ENCODE measurements around the gene LRRC45.

DNA sequence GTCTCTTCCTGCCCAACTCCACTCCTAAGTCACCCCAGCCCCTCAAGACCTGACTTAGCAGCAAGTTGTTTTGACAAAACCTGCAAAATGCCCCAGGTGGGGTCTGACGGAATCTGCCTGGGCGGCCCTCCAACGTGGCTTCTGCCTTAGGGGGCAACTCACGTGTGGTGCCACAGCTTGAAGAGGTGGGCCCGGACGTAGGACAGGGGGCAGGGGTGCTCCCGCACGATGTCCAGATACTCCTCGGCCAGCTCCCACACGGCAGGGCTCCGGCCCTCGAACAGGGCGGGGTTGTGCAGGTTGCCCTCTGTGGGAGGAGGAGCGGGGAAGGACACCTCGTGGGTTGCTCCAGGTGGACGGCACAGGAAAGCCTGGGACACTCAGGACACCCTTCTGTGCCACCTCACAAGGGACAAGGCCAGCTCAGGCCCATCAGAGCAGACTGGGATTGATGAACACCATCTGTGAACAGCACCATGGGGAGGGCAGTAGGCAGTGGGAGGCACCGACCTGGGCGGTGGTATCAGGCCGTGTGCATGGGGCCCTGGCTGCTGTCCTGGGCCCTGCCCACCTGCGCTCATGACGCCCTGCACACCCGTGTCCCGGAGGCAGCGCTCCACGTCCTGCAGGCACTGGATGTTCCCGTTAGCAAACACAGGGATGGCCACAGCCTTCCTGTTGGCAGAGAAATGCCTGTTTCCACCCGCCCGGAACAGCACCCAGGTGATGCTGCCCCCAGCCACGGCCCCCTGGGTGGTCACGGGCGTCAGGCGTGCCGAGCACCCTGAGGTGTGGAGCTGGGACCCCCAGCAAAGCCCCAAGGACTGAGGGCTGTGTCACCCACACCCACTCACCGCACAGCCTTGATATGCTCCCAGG lies 38.2 kb downstream of the LRRC45 start:
- TF ChIP-seq CTCF (IDR thresholded peaks at IDR 0.05) (no peak), POLR2A (IDR thresholded peaks at IDR 0.05) (no peak)

Measured in uterus (tissue), 2 donors.